Endothelial cell of umbilical vein (primary cell): ENCODE measurements around the gene HIPK1. TPM values are rescaled to one million over a fixed set of nuclear protein-coding genes. Genes with fewer than 3 reads are reported as not detected.

Experiments
- BruUV-seq: library from RNA; stranded (reverse); fragments of 400-500 nt; replicated peaks from 2 replicates; lab custom pipeline; 2021; lab: Mats Ljungman, UMichigan
- CTCF ChIA-PET: fragments of 300-600, 350-600 bp; sonication (Branson Sonifier 250); formaldehyde crosslinking; loops from one replicate; lab custom pipeline; 2021; ENCODE audit warnings: antibody characterized with exemption, inconsistent platforms; lab: Charles Lee
- POLR2A ChIA-PET: fragments of 300-600, 350-600 bp; sonication (Branson Sonifier 250); formaldehyde crosslinking; loops from one replicate; lab custom pipeline; 2021; ENCODE audit warnings: antibody characterized with exemption, inconsistent platforms; lab: Charles Lee
- DNase-seq: peaks from one replicate; pipeline ENCODE4 v3.0.0-alpha.2; 2011; ENCODE audit warnings: low read depth, low spot score
- FAIRE-seq: peaks from 2 replicates; lab custom pipeline; 2011; peaks lifted over from hg19 to GRCh38; lab: Jason Lieb, UNC
- H2AFZ ChIP-seq: 2 replicates; pipeline ENCODE4 v1.6.0; 2012; ENCODE audit warnings: low read depth, low read length, control low read depth, inconsistent platforms
- H3K27ac ChIP-seq: 2 replicates; pipeline ENCODE4 v1.5.1; 2011; ENCODE audit warnings: low read depth, mild to moderate bottlenecking, control low read depth, low read length, moderate library complexity; ENCODE audit not compliant: insufficient read depth
- H3K27me3 ChIP-seq, 2 experiments: 2 replicates each; pipeline versions ENCODE4 v1.6.0 to v1.6.1; 2011; ENCODE audit warnings: low read length in 2 of 2, mixed read lengths in 1 of 2; ENCODE audit not compliant: control insufficient read depth in 2 of 2, insufficient read depth in 2 of 2
- H3K36me3 ChIP-seq, 2 experiments: 2 replicates in 1 of 2; 3 replicates in 1 of 2; pipeline ENCODE4 v1.5.1; 2011; ENCODE audit warnings: low read length in 2 of 2, mild to moderate bottlenecking in 1 of 2, moderate library complexity in 1 of 2; ENCODE audit not compliant: control insufficient read depth in 2 of 2, insufficient read depth in 2 of 2; ENCODE audit errors: extremely low read depth in 1 of 2
- H3K4me1 ChIP-seq: 3 replicates; pipeline ENCODE4 v1.5.1; 2011; ENCODE audit warnings: mild to moderate bottlenecking, low read length; ENCODE audit not compliant: control insufficient read depth, insufficient read depth; ENCODE audit errors: extremely low read depth
- H3K4me2 ChIP-seq: 2 replicates; pipeline ENCODE4 v1.6.1; 2011; ENCODE audit warnings: low read length, control low read depth, mixed read lengths; ENCODE audit not compliant: insufficient read depth
- H3K4me3 ChIP-seq, 3 experiments: fragments of 200-600 bp in 1 of 3; sonication (generic), shearing (Covaris generic) in 1 of 3; replicated peaks in 1 of 3; 2 replicates each; pipeline ENCODE4 v1.5.1; 2011 to 2016; ENCODE audit warnings: control low read depth in 3 of 3, low read length in 3 of 3, mild to moderate bottlenecking in 2 of 3, inconsistent platforms in 1 of 3, low read depth in 1 of 3, moderate library complexity in 1 of 3; ENCODE audit not compliant: insufficient read depth in 1 of 3
- H3K79me2 ChIP-seq: 2 replicates; pipeline ENCODE4 v1.6.0; 2012; ENCODE audit warnings: low read length, inconsistent platforms; ENCODE audit not compliant: control insufficient read depth, insufficient read depth
- H3K9ac ChIP-seq: replicated peaks from 2 replicates; pipeline ENCODE3; 2011; ENCODE audit warnings: low read length, control low read depth; ENCODE audit not compliant: insufficient read depth; ENCODE audit errors: extremely low read depth
- H3K9me1 ChIP-seq: replicated peaks from 3 replicates; pipeline ENCODE4 v1.6.0; 2011; ENCODE audit warnings: mild to moderate bottlenecking, low read length; ENCODE audit not compliant: control insufficient read depth, insufficient read depth; ENCODE audit errors: extremely low read depth
- H3K9me3 ChIP-seq: replicated peaks from 2 replicates; pipeline ENCODE4 v1.5.1; 2012; ENCODE audit warnings: low read length, inconsistent platforms; ENCODE audit not compliant: control insufficient read depth, insufficient read depth
- H4K20me1 ChIP-seq: replicated peaks from 2 replicates; pipeline ENCODE3; 2011; ENCODE audit warnings: mild to moderate bottlenecking, low read length; ENCODE audit not compliant: control insufficient read depth, insufficient read depth; ENCODE audit errors: extremely low read depth
- EZH2 ChIP-seq: IDR thresholded peaks from 2 replicates; pipeline ENCODE4 v1.6.1; 2012; ENCODE audit warnings: borderline replicate concordance, low read depth, mild to moderate bottlenecking, moderate library complexity, low read length, inconsistent platforms; ENCODE audit not compliant: severe bottlenecking
- FOS ChIP-seq: IDR thresholded peaks from 2 replicates; pipeline ENCODE4 v1.6.1; 2011; ENCODE audit warnings: mild to moderate bottlenecking, low read length, moderate library complexity, borderline replicate concordance; ENCODE audit not compliant: insufficient read depth
- GATA2 ChIP-seq: IDR thresholded peaks from 2 replicates; pipeline ENCODE4 v1.7.0; 2011; ENCODE audit warnings: low read depth, mild to moderate bottlenecking, moderate library complexity, mixed read lengths, low read length; ENCODE audit not compliant: insufficient read length, insufficient read depth
- JUN ChIP-seq: IDR thresholded peaks from 2 replicates; pipeline ENCODE4 v1.6.1; 2011; ENCODE audit warnings: borderline replicate concordance, low read depth; ENCODE audit not compliant: insufficient read length, insufficient read depth
- MYC ChIP-seq: IDR thresholded peaks from one replicate; pipeline ENCODE4 v1.6.1; 2011; ENCODE audit warnings: mild to moderate bottlenecking, low read depth, low read length
- POLR2A ChIP-seq: IDR thresholded peaks from 2 replicates; pipeline ENCODE4 v1.6.1; 2012; ENCODE audit warnings: low read depth, mild to moderate bottlenecking, control low read depth, low read length
- POLR2AphosphoS5 ChIP-seq: IDR thresholded peaks from 2 replicates; pipeline ENCODE4 v1.6.1; 2012; ENCODE audit warnings: low read depth, mild to moderate bottlenecking, control low read depth, low read length, moderate library complexity; ENCODE audit not compliant: insufficient read depth
- dilution Hi-C: fragments of 300-500 bp; cut with MboI; formaldehyde crosslinking; loops from one replicate; pipeline ENCODE4 v1.15.0; 2019; ENCODE audit warnings: low sequenced_read_pairs; ENCODE audit not compliant: extremely low pct_ligation_motif_present
- intact Hi-C: fragments of 100-400 bp; cut with micrococcal nuclease; formaldehyde crosslinking; loops from one replicate; pipeline ENCODE4 v1.10.0; 2022
- polyA plus RNA-seq, 4 experiments: library from polyadenylated mRNA; depleted of rRNA in 3 of 4; stranded (reverse) in 3 of 4; unstranded in 1 of 4; fragments of >200 nt; gene quantifications; 2 replicates each; pipeline versions ENCODE4 v1.2.1 to v1.2.3, GENCODE V29; 2011 to 2012; ENCODE audit warnings: missing spikeins in 1 of 4
- total RNA-seq: library from RNA; stranded (reverse); gene quantifications from 2 replicates; pipeline ENCODE4 v1.2.3, GENCODE V29; 2021
- TF ChIP-seq, protein P1 (sequence below): IDR thresholded peaks from 2 replicates; pipeline ENCODE4 v1.6.1; 2011; ENCODE audit not compliant: insufficient read depth, insufficient read length
- TF ChIP-seq, protein P2 (sequence below), 2 donors: IDR thresholded peaks; 1 replicate in 1 of 2; 2 replicates in 1 of 2; pipeline ENCODE4 v1.5.1; 2011; ENCODE audit warnings: low read length in 2 of 2, mild to moderate bottlenecking in 2 of 2, moderate library complexity in 2 of 2, control low read depth in 1 of 2, inconsistent platforms in 1 of 2, low read depth in 1 of 2; ENCODE audit not compliant: insufficient read depth in 1 of 2; ENCODE audit errors: extremely low read depth in 1 of 2

HIPK1 gene
- total and polyA plus RNA-seq, 2 donors (not counting 3 experiments of a cell fraction or from before 2014, with no cell fraction given): 39.3 to 56.1 TPM

DNA sequence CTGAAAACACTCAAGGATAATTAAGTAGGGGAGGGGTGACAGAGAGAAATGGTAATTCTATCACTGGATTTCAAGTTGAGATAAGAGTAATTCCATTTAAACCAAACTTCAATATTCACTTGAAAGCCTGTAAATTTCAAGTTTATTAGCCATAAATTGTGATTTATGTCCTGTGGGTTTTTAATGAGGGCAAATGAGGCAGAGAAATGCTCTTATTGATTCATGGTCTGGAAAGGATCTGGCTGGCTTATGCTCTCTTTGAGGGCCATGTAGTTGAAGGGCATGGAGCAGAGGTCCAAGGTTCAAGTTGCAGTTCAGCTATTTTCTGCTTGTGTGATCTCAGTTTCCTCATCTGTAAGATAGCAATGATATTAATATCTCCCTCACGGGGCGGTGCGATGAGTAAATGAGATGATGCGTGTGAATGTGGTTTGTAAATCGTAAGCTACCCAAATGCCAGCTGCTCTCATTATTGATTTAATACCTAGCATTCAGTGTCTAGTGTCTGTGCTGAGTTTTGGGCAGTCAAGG is 62.4 kb downstream of the HIPK1 start:
- H3K9ac ChIP-seq: no peak overlapping the region
- no peak overlapping the region for H2AFZ ChIP-seq
- CTCF ChIA-PET: interaction anchor here (0.5 kb wide), 1 partner anchor 292 kb away, joined by 3 read pairs; no protein-coding TSS in a partner anchor
- H3K4me3 ChIP-seq: no peak overlapping the region
- H3K9me1 ChIP-seq: no peaks in the 10 kb centered on the region
- H3K79me2 ChIP-seq: no peaks in the 10 kb centered on the region
- no peak for FAIRE-seq
- intact Hi-C loops (no loop called here), dilution Hi-C loops (no loop called here)
- H3K36me3 ChIP-seq: no peaks in the 10 kb centered on the region
- BruUV-seq: no TSS peak
- DNase-seq: no peak
- POLR2A ChIA-PET: no interaction called here
- no peak overlapping the region for H3K4me2 ChIP-seq
- H3K27ac ChIP-seq: no peak overlapping the region
- peaks cover 0 to 2% of the 10 kb centered on the region in 2 experiments for H3K27me3 ChIP-seq
- H3K4me1 ChIP-seq: no peaks in the 10 kb centered on the region
- TF ChIP-seq, protein P1, sequence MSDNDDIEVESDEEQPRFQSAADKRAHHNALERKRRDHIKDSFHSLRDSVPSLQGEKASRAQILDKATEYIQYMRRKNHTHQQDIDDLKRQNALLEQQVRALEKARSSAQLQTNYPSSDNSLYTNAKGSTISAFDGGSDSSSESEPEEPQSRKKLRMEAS: no peak
- TF ChIP-seq, protein P2, sequence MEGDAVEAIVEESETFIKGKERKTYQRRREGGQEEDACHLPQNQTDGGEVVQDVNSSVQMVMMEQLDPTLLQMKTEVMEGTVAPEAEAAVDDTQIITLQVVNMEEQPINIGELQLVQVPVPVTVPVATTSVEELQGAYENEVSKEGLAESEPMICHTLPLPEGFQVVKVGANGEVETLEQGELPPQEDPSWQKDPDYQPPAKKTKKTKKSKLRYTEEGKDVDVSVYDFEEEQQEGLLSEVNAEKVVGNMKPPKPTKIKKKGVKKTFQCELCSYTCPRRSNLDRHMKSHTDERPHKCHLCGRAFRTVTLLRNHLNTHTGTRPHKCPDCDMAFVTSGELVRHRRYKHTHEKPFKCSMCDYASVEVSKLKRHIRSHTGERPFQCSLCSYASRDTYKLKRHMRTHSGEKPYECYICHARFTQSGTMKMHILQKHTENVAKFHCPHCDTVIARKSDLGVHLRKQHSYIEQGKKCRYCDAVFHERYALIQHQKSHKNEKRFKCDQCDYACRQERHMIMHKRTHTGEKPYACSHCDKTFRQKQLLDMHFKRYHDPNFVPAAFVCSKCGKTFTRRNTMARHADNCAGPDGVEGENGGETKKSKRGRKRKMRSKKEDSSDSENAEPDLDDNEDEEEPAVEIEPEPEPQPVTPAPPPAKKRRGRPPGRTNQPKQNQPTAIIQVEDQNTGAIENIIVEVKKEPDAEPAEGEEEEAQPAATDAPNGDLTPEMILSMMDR (IDR thresholded peaks at IDR 0.05; ENCODE audit: extremely low read depth in 1 of 2, insufficient read depth in 1 of 2, low read depth in 1 of 2, low read length in 2 of 2): no peak
- TF ChIP-seq EZH2 (no peak), JUN (no peak), GATA2 (no peak), POLR2AphosphoS5 (no peak), FOS (no peak), MYC (no peak), POLR2A (no peak)
- H4K20me1 ChIP-seq: no peaks in the 10 kb centered on the region
- H3K9me3 ChIP-seq: no peaks in the 10 kb centered on the region
